GM18508 (cell line): Measurements from ENCODE around the gene NARF.
"Not testable (repeated sequence)": the region's sequence is repeated elsewhere in the genome, so short reads cannot be mapped to it uniquely, and the experiment has no call there.

ENCODE experiments used
- ATAC-seq: cut with Tn5 transposase; IDR thresholded peaks from one replicate; pipeline ENCODE4 v1.9.1; 2021; ENCODE audit warnings: moderate number of reproducible peaks; ENCODE audit not compliant: insufficient read depth, unreplicated experiment

The NARF gene

DNA sequence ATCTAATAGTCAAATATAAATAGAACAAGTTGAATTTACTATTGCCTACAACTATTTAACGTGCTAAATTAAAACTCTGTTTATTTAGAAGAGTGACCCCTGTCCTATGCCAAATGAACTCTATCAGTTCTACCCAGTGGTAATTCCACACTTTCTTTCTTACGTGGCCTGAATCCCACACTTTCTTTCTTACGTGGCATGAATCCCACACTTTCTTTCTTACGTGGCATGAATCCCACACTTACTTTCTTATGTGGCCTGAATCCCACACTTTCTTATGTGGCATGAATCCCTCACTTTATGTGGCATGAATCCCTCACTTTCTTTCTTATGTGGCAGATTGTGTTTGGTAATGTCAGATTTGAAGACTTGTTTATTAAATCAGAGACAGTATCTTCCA lies 67.2 kb downstream of the NARF start:
- no peak for ATAC-seq

DNA sequence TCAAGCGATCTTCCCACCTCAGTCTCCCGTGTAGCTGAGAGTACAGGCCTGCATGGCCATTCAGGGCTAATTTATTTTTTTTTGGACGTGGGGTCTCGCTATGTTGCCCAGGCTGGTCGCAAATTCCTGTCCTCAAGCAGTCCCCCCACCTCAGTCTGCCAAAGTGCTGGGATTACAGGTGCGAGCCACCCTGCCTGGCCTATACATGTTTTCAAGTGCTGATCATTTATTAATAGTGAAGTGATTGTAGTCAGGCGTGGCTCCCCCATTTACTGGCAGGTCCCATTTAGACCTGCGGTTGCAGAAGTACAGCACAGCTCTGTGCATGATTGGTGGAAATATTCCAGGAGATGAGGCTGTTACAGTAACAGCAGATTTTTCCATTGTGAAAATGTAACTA lies 69.4 kb downstream of the NARF start:
- no peak for ATAC-seq

DNA sequence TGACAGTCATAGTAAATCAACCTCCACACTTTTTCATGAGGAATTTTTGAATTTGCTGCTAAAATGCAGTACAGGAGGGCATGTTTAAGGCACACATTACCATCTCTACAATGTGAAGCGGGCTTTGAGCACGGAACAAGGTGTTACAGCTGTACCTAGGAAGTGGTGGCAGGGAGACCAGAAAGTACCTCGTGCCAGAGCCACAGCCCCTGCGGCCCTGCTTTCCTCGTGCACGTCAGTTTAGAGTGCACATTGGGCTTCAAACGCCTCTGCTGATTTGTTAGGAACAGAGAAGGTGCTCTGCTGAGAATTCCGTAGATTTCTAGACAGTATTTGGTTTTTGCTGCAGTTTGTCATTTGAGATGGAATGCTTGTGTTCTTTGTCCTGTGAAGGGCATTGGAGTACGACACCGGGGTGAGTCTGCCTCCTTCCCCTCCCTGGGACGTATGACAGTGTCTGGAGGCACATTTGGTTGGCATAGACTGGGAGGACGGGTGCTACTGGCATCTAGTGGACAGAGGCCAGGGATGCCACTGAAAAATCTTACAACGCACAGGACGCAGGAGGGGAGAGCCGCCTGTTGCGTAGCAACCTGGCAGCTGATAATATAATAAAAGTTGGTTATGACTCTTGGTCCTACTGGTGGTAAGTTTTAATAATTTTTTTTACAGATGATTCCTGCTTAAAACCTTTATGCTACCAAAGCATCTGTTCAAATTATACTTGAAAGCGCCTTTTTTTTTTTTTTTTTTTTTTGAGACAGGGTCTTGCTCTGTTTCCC lies 70.1 kb downstream of the NARF start:
- ATAC-seq: no peak

DNA sequence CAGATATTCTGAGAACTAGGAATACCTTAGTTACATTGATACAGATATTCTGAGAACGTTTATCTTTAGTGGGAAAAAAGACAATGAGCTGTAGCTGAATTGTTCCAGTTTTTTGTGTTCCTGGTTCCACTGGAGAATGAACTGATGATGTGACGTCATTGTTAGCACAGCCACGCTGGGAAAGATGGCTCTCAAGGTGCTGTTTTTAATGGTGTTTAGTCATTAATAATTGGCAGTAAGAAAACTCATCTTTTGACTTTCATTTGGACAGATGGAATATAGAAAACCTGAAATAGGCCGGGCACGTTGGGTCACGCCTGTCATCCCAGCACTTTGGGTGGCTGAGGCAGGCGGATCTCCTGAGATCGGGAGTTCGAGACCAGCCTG lies 71.4 kb downstream of the NARF start:
- no peak for ATAC-seq

DNA sequence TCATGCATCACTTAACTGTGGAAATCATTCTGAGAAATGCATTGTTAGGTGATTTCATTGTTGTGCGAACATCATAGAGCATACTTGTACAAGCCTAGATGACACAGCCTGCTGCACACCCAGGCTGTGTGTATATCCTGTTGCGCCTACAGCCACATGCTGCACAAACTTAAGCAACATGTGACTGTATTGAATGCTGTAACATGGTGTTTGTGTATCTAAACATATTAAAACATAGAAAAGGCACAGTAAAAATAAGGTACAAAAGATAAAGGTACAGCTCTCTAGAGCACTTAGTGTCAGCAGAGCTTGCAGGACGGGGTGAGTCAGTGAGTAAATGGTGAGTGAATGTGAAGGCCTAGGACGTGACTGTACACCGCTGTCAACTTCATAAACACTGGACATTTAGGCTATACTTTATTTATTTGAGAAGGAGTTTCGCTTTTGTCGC lies 72.9 kb downstream of the NARF start:
- ATAC-seq: no peak

DNA sequence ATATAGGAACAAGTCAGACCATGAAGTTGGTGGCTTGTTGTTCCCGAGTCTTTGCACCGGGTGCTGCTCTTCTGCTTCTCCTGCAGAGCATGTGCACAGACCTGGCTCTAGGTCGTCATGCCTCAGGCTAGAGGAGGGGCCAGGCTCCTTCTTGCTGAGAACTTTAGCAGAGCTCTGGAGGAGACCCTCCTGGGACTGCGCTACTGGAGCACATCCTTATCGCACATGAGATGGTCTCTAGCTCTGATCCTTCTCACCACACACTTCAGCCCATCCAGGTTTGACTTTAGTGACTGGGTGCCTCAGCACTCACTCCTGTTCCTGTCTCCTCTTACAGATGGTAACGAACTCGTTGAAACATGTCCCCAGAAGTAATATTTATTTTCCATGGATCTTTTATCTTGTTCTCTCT lies 75.9 kb downstream of the NARF start:
- ATAC-seq: no peak

DNA sequence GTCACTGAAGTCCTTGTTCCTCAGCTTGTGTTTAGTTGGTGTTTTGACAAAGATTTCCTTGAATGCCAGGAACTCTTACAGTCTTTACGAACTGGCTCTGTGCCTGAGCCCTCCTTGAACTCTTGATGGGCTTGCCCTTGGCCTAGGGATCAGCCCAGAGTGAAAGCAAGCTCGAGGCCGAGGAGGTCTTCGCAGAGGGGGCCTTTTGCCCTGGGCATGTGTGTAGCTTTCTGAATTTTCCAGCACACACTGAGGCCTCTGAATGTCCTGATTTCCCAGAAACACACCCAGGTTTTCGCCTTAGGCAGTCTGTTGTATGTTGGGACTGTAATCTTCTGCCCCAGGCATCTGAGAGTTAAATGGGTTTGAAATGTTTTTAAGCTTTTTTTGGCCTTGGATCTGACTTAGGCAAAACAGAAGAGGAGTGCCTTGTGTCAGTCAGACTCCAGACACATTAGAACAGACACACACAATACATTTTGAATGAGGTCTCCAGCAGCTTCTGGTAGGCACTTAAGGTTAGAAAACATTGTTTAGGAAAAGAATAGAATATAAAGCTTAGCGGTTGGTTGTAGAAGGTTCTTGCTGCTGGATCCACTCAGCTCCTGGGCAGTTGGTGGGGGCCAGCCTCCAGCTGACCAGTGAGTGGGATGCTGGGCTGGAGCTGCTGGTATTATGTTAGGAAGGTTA lies 78.1 kb downstream of the NARF start:
- no peak for ATAC-seq

DNA sequence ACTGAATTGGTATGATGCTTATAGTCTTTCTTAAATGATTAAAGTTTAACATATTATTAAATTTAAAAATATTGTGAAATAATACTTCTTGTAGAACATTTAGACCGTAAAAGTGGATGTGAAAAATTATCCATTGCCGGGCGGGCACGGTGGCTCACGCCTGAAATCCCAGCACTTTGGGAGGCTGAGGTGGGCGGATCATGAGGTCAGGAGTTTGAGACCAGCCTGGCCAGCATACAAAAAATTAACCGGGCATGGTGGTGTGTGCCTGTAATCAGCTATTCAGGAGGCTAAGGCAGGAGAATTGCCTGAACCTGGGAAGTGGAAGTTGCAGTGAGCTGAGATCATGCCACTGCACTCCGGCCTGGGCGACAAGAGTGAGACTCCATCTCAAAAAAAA lies 78.7 kb downstream of the NARF start:
- ATAC-seq: not testable (repeated sequence)

DNA sequence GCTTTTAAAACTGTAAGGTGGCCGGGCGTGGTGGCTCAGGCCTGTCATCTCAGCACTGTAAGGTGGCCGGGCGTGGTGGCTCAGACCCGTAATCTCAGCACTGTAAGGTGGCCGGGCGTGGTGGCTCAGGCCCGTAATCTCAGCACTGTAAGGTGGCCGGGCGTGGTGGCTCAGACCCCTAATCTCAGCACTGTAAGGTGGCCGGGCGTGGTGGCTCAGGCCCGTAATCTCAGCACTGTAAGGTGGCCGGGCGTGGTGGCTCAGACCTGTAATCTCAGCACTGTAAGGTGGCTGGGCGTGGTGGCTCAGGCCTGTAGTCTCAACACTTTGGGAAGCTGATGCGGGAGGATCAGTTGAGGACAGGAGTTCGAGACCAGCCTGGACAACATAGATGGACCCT lies 80.5 kb downstream of the NARF start:
- not testable (repeated sequence) for ATAC-seq
